ENCODE data around the gene CASZ1. TPM values are rescaled to one million over a fixed set of nuclear protein-coding genes. Genes with fewer than 3 reads are reported as not detected.

Gene CASZ1
- total and polyA plus RNA-seq, 2 experiments from 2014 or later, result 3.6 to 6.9 TPM

GRCh38 chr1:10735563-10736305 is 60.7 kb downstream of the CASZ1 start:
- Histone ChIP-seq H2AFZ (no peak overlapping the region), H3K27me3 (no peaks in the 10 kb centered on the region), H3K4me3 (no peak overlapping the region), H3K79me2 (no peaks in the 10 kb centered on the region), H3K9me3 (ENCODE audit: low read depth) (no peaks in the 10 kb centered on the region), H3K9me2 (replicated peaks; ENCODE audit: insufficient read depth) (no peaks in the 10 kb centered on the region), H3K27ac (no peak overlapping the region), H4K20me1 (ENCODE audit: insufficient read depth, poor library complexity, severe bottlenecking) (no peaks in the 10 kb centered on the region), H3K36me3 (replicated peaks; ENCODE audit: insufficient read depth, low read depth) (no peaks in the 10 kb centered on the region), H3K4me1 (ENCODE audit: insufficient read depth) (peaks cover 4% of the 10 kb centered on the region), H3K4me2 (no peak overlapping the region)
- WGBS (ENCODE audit: low lambda C conversion rate, missing lambda C conversion rate), result 84% methylated on average over 11 of the region's 11 CpGs
- TF ChIP-seq CTCF (IDR thresholded peaks at IDR 0.05; ENCODE audit: poor library complexity) (no peak), EZH2 (IDR thresholded peaks at IDR 0.05; ENCODE audit: borderline replicate concordance) (no peak), EZH2phosphoT487 (IDR thresholded peaks at IDR 0.05; ENCODE audit: low read depth, severe bottlenecking, unreplicated experiment) (no peak)
- no peak for DNase-seq (ENCODE audit: low spot score)

GRCh38 chr1:10734962-10735544 is 61.4 kb downstream of the CASZ1 start:
- H3K36me3 ChIP-seq (replicated peaks; ENCODE audit: insufficient read depth, low read depth), result no peaks in the 10 kb centered on the region
- TF ChIP-seq EZH2 (IDR thresholded peaks at IDR 0.05; ENCODE audit: borderline replicate concordance) (no peak), CTCF (IDR thresholded peaks at IDR 0.05; ENCODE audit: poor library complexity) (no peak), EZH2phosphoT487 (IDR thresholded peaks at IDR 0.05; ENCODE audit: low read depth, severe bottlenecking, unreplicated experiment) (no peak)
- H3K9me3 ChIP-seq (ENCODE audit: low read depth), result no peaks in the 10 kb centered on the region
- no peaks in the 10 kb centered on the region for H3K79me2 ChIP-seq
- H2AFZ ChIP-seq, result no peak overlapping the region
- no peak overlapping the region for H3K4me2 ChIP-seq
- WGBS (ENCODE audit: low lambda C conversion rate, missing lambda C conversion rate), result 67% methylated on average over 22 of the region's 24 CpGs
- peaks cover 4% of the 10 kb centered on the region for H3K4me1 ChIP-seq (ENCODE audit: insufficient read depth)
- no peak overlapping the region for H3K4me3 ChIP-seq
- no peak overlapping the region for H3K27ac ChIP-seq
- H3K9me2 ChIP-seq (replicated peaks; ENCODE audit: insufficient read depth), result no peaks in the 10 kb centered on the region
- H4K20me1 ChIP-seq (ENCODE audit: insufficient read depth, poor library complexity, severe bottlenecking), result no peaks in the 10 kb centered on the region
- H3K27me3 ChIP-seq, result no peaks in the 10 kb centered on the region
- DNase-seq (ENCODE audit: low spot score), result no peak

GRCh38 chr1:10734375-10734774 is 62.1 kb downstream of the CASZ1 start:
- no peaks in the 10 kb centered on the region for H3K27me3 ChIP-seq
- no peaks in the 10 kb centered on the region for H4K20me1 ChIP-seq (ENCODE audit: insufficient read depth, poor library complexity, severe bottlenecking)
- no peak overlapping the region for H2AFZ ChIP-seq
- WGBS (ENCODE audit: low lambda C conversion rate, missing lambda C conversion rate), result 79% methylated on average over 6 of the region's 6 CpGs
- no peak overlapping the region for H3K27ac ChIP-seq
- H3K4me1 ChIP-seq (ENCODE audit: insufficient read depth), result peaks cover 4% of the 10 kb centered on the region
- no peak overlapping the region for H3K4me2 ChIP-seq
- H3K9me2 ChIP-seq (replicated peaks; ENCODE audit: insufficient read depth), result no peaks in the 10 kb centered on the region
- H3K36me3 ChIP-seq (replicated peaks; ENCODE audit: insufficient read depth, low read depth), result no peaks in the 10 kb centered on the region
- H3K9me3 ChIP-seq (ENCODE audit: low read depth), result no peaks in the 10 kb centered on the region
- no peak for DNase-seq (ENCODE audit: low spot score)
- no peaks in the 10 kb centered on the region for H3K79me2 ChIP-seq
- H3K4me3 ChIP-seq, result no peak overlapping the region
- TF ChIP-seq CTCF (IDR thresholded peaks at IDR 0.05; ENCODE audit: poor library complexity), result no peak
- no peak for TF ChIP-seq EZH2phosphoT487 (IDR thresholded peaks at IDR 0.05; ENCODE audit: low read depth, severe bottlenecking, unreplicated experiment)
- TF ChIP-seq EZH2 (IDR thresholded peaks at IDR 0.05; ENCODE audit: borderline replicate concordance), result no peak

All from hepatocyte (in vitro differentiated cells).